ENCODE measurements around the gene RSF1.

DNA sequence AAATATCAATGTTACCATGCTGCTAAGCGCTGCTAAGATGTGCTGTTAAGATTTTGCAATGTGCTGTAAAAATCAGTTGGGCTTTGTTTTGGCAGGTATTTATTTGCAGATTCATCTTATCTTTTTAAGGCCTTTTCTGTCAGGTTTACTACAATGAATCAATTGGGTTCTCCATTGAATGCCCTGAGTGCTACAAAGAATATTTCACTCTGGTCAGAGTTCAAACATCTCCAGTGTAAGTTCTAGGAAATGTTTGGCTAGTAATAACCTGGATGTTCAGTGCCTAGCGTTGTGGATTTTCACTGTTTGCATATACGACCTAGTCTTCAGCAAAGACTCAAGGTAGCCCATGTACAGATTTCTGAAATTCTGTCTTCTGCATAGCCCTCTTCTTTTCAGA, 36.0 kb downstream of the RSF1 start:
- TF ChIP-seq, protein P1, sequence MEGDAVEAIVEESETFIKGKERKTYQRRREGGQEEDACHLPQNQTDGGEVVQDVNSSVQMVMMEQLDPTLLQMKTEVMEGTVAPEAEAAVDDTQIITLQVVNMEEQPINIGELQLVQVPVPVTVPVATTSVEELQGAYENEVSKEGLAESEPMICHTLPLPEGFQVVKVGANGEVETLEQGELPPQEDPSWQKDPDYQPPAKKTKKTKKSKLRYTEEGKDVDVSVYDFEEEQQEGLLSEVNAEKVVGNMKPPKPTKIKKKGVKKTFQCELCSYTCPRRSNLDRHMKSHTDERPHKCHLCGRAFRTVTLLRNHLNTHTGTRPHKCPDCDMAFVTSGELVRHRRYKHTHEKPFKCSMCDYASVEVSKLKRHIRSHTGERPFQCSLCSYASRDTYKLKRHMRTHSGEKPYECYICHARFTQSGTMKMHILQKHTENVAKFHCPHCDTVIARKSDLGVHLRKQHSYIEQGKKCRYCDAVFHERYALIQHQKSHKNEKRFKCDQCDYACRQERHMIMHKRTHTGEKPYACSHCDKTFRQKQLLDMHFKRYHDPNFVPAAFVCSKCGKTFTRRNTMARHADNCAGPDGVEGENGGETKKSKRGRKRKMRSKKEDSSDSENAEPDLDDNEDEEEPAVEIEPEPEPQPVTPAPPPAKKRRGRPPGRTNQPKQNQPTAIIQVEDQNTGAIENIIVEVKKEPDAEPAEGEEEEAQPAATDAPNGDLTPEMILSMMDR (tag by site-specific recombination; IDR thresholded peaks at IDR 0.05): no peak
- TF ChIP-seq KLF10 (tag by site-specific recombination; IDR thresholded peaks at IDR 0.05) (no peak), TCF7L2 (IDR thresholded peaks at IDR 0.05; ENCODE audit: borderline replicate concordance, low read depth, low read length) (no peak)
- TF ChIP-seq, protein P2, sequence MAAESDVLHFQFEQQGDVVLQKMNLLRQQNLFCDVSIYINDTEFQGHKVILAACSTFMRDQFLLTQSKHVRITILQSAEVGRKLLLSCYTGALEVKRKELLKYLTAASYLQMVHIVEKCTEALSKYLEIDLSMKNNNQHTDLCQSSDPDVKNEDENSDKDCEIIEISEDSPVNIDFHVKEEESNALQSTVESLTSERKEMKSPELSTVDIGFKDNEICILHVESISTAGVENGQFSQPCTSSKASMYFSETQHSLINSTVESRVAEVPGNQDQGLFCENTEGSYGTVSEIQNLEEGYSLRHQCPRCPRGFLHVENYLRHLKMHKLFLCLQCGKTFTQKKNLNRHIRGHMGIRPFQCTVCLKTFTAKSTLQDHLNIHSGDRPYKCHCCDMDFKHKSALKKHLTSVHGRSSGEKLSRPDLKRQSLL (tag by site-specific recombination; IDR thresholded peaks at IDR 0.05): no peak

Measured in HEK293 (cell line).